GM12878 (cell line): ENCODE measurements around the gene ARAP1. TPM values are rescaled to one million over a fixed set of nuclear protein-coding genes. Genes with fewer than 3 reads are reported as not detected.

Experiments
- ATAC-seq: fragments of 200-7000 bp; cut with Tn5 transposase; 3 replicates; pipeline ENCODE4 v1.9.1; 2020; ENCODE audit warnings: mild to moderate bottlenecking, moderate library complexity
- BruUV-seq: library from RNA; stranded (reverse); fragments of 400-500 nt; replicated peaks from 2 replicates; lab custom pipeline; 2021; lab: Mats Ljungman, UMichigan
- CTCF ChIA-PET: fragments of 300-600 bp; sonication (Branson Sonifier 250); formaldehyde crosslinking; extraction: SDS; loops from one replicate; lab custom pipeline; 2021; ENCODE audit warnings: inconsistent platforms; lab: Yijun Ruan, JAX
- POLR2A ChIA-PET: fragments of 350-600 bp; formaldehyde crosslinking; extraction: SDS; loops from one replicate; lab custom pipeline; 2021; ENCODE audit warnings: inconsistent platforms; lab: Charles Lee
- RAD21 ChIA-PET: fragments of 300-600 bp; sonication (Branson Sonifier 250); formaldehyde crosslinking; loops from one replicate; lab custom pipeline; 2023; ENCODE audit warnings: antibody characterized with exemption; ENCODE audit not compliant: unreplicated experiment; lab: Charles Lee
- SMC1A ChIA-PET: fragments of 300-600 bp; sonication (Branson Sonifier 250); formaldehyde crosslinking; loops from one replicate; lab custom pipeline; 2023; ENCODE audit not compliant: unreplicated experiment, uncharacterized antibody; lab: Charles Lee
- DNase-seq: peaks from one replicate; pipeline ENCODE4 v3.0.0-alpha.2; 2011; ENCODE audit warnings: low read depth, low spot score
- FAIRE-seq: peaks from 3 replicates; lab custom pipeline; 2011; peaks lifted over from hg19 to GRCh38; lab: Jason Lieb, UNC
- H2AFZ ChIP-seq: 2 replicates; pipeline ENCODE4 v1.6.0; 2011; ENCODE audit warnings: low read depth, low read length, control low read depth; ENCODE audit not compliant: control insufficient read depth
- H3K27ac ChIP-seq: 2 replicates; pipeline ENCODE4 v1.5.1; 2011; ENCODE audit warnings: control low read depth; ENCODE audit not compliant: control insufficient read depth, insufficient read depth
- H3K27me3 ChIP-seq, 2 experiments: replicated peaks in 1 of 2; 2 replicates each; pipeline versions ENCODE4 v1.6.0 to v1.6.1; 2011; ENCODE audit warnings: low read length in 1 of 2; ENCODE audit not compliant: control insufficient read depth in 2 of 2, insufficient read depth in 2 of 2
- H3K36me3 ChIP-seq, 2 experiments: 2 replicates each; pipeline ENCODE4 v1.5.1; 2011; ENCODE audit warnings: low read length in 1 of 2; ENCODE audit not compliant: control insufficient read depth in 2 of 2, insufficient read depth in 2 of 2
- H3K4me1 ChIP-seq: 2 replicates; pipeline ENCODE4 v1.6.1; 2011; ENCODE audit warnings: mild to moderate bottlenecking, low read length, moderate library complexity, mixed read lengths; ENCODE audit not compliant: control insufficient read depth, insufficient read depth
- H3K4me2 ChIP-seq: 2 replicates; pipeline ENCODE4 v1.6.0; 2011; ENCODE audit warnings: control low read depth; ENCODE audit not compliant: control insufficient read depth, insufficient read depth
- H3K4me3 ChIP-seq: fragments of 200-600 bp; sonication (generic); 2 replicates; pipeline ENCODE4 v1.5.1; 2016
- H3K79me2 ChIP-seq: 2 replicates; pipeline ENCODE4 v1.6.0; 2011; ENCODE audit warnings: low read length; ENCODE audit not compliant: control insufficient read depth, insufficient read depth
- H3K9ac ChIP-seq: 2 replicates; pipeline ENCODE4 v1.8.0; 2011; ENCODE audit warnings: low read length, control low read depth, mixed read lengths; ENCODE audit not compliant: control insufficient read depth, insufficient read depth
- H3K9me3 ChIP-seq: replicated peaks from 3 replicates; pipeline ENCODE4 v1.5.1; 2011; ENCODE audit warnings: mild to moderate bottlenecking, low read length; ENCODE audit not compliant: control insufficient read depth, insufficient read depth
- H4K20me1 ChIP-seq: 2 replicates; pipeline ENCODE4 v1.6.0; 2011; ENCODE audit not compliant: control insufficient read depth, insufficient read depth
- JUND ChIP-seq: IDR thresholded peaks from 2 replicates; pipeline ENCODE4 v1.6.1; 2012; ENCODE audit warnings: low read depth, mild to moderate bottlenecking, low read length, improper control_type of control experiment, moderate library complexity
- KDM1A ChIP-seq: fragments of 200-600 bp; sonication (generic); IDR thresholded peaks from 2 replicates; pipeline ENCODE4 v1.6.1; 2016; ENCODE audit warnings: borderline replicate concordance
- LARP7 ChIP-seq: fragments of 450-650 bp; IDR thresholded peaks from 2 replicates; pipeline ENCODE4 v1.6.1; 2017; ENCODE audit warnings: mild to moderate bottlenecking
- NFIC ChIP-seq: IDR thresholded peaks from 2 replicates; pipeline ENCODE4 v1.6.1; 2012; ENCODE audit warnings: low read depth, mild to moderate bottlenecking, inconsistent platforms, low read length, moderate library complexity
- NR2F1 ChIP-seq: fragments of 450-650 bp; conservative IDR thresholded peaks from 2 replicates; pipeline ENCODE4 v1.6.1; 2017; ENCODE audit warnings: mild to moderate bottlenecking
- PML ChIP-seq: IDR thresholded peaks from 2 replicates; pipeline ENCODE4 v1.6.1; 2012; ENCODE audit warnings: low read length, inconsistent platforms
- TARDBP ChIP-seq: IDR thresholded peaks from 2 replicates; pipeline ENCODE4 v1.6.1; 2016; ENCODE audit warnings: borderline replicate concordance
- WGBS: methylation state at CpG from one replicate; pipeline ENCODE4 v1.1.6; 2016; ENCODE audit warnings: low lambda C conversion rate; ENCODE audit not compliant: insufficient replicate concordance, insufficient coverage; ENCODE audit errors: missing lambda C conversion rate; 5-methylcytosine and 5-hydroxymethylcytosine counted together
- in situ Hi-C: fragments of 300-500 bp; cut with MboI; formaldehyde crosslinking; loops from 9 replicates; pipeline ENCODE4 v1.14.3; 2018; ENCODE audit warnings: mixed read lengths
- intact Hi-C: fragments of 100-400 bp; cut with micrococcal nuclease; formaldehyde crosslinking; loops from one replicate; pipeline ENCODE4 v1.14.2; 2022; ENCODE audit not compliant: unreplicated experiment
- polyA plus RNA-seq, 11 experiments: library from polyadenylated mRNA; depleted of rRNA in 4 of 11; unstranded in 6 of 11; stranded (reverse) in 5 of 11; fragments of >200 nt; fragmentation: Nextera tagmentation in 4 of 11; fragmentation: Illumina TruSeq in 1 of 11; extraction: Ambion mirVana in 4 of 11; extraction: Trizol in 1 of 11; gene quantifications; 1 replicate in 1 of 11; 2 replicates in 10 of 11; pipeline versions ENCODE4 v1.2.1 to v1.2.3, GENCODE V29; 2011 to 2016; ENCODE audit warnings: inconsistent platforms in 2 of 11, missing spikeins in 2 of 11, low read depth in 1 of 11
- total RNA-seq, 4 experiments: library from RNA; depleted of rRNA in 3 of 4; stranded (reverse); fragments of >200 nt in 3 of 4; fragmentation: Illumina TruSeq in 1 of 4; extraction: Trizol in 1 of 4; gene quantifications; 2 replicates each; pipeline versions ENCODE4 v1.2.1 to v1.2.3, GENCODE V29; 2013 to 2021

The ARAP1 gene
- total and polyA plus RNA-seq, 10 of the 15 experiments (the other 5 are each of a cell fraction or from before 2014, with no cell fraction given), result 0.55 to 102 (median 51.0) TPM

DNA sequence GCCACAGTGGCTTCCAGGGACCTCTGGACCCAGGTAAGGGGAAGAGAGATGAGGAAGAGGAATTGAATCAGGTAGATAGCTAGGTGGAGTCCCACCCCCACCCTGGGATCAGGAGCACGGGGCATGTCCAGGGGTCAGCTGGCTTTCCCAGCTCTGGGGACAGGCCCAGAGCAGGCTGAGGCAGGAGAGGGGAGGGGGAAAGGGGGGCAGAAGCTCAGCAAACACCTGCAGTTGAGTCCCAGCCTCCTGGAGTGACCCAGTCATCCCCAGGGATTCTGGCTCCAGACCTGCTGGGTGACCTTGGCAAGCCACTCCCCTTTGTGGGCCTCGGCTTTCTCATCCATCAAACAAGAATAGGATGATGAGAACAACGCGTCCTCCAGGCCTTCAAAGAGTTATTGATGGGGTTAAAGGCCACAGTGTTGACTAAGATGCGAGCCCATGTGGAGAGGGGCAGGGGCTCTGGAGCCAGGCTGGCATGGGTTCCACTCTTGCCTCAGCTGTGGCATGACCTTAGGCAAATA is 25.6 kb upstream of the ARAP1 start:
- in situ Hi-C loops, result no loop called here
- SMC1A ChIA-PET, result interaction anchor here (1.6 kb wide), 1 partner anchor 36 kb away, joined by 3 read pairs; no protein-coding TSS in a partner anchor

DNA sequence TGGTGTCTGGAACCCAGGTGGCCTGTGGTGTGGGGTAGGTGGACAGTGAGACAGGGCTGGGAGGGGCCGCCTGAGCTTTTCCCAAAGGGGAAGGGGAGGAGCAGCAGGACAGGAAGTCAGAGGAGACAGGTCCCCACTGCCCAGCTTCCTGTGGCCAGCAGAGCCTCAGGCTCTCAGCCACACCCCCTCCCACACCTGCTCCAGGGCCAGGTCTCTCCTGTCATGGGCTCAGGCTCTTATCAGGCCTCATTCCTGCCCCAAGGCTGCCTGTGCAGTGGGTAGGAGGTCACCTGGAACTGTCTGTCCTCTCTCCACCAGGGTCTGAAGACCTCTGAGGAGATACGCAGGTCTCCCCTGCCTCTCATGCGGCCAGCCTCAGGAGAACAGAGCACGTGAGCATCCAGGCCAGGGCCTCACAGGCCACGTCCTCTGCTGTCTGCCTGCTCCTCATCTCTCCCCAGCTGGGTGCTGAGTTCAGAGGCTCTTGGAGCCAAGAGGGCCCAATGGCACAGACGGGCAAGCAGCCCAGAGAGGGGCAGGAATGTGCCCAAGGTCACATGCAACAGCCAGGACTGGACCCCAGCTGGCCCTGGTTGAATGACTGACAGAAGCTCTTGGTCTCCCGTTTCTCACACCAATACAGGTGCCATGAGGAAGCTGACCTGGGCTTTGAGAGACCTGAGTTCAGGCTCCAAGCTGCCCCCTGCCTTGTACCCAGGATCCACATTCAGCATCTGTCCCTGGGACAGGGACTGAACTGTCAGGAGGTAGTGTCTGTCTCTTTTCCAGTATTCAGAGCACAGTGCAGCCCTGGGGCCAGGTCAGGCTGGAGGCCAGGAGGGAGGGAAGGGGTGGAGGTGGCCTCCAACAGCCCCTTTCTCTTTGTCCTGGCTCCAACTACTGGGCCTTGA is 24.9 kb upstream of the ARAP1 start:
- no peak for TF ChIP-seq JUND
- TF ChIP-seq PML, result no peak
- no peak for TF ChIP-seq KDM1A
- no peak for TF ChIP-seq TARDBP
- H4K20me1 ChIP-seq, result no peaks in the 10 kb centered on the region
- POLR2A ChIA-PET, result no interaction called here
- peaks cover 5% of the 10 kb centered on the region for H3K4me1 ChIP-seq
- 47% methylated on average over 7 of the region's 7 CpGs for WGBS
- no TSS peak for BruUV-seq
- H3K4me3 ChIP-seq, result no peak overlapping the region
- no peaks in the 10 kb centered on the region for H3K9me3 ChIP-seq
- no peak for DNase-seq
- no peak overlapping the region for H3K9ac ChIP-seq
- in situ Hi-C loops, result no loop called here
- SMC1A ChIA-PET, result interaction anchor here (0.9 to 1.6 kb wide), 3 partner anchors 16 to 646 kb away, joined by 3 read pairs; no protein-coding TSS in a partner anchor
- H3K4me2 ChIP-seq, result no peak overlapping the region
- FAIRE-seq, result no peak
- H3K27ac ChIP-seq, result no peak overlapping the region
- CTCF ChIA-PET, result interaction anchor here (0.6 to 8.2 kb wide), 4 partner anchors 14 to 52 kb away, joined by 4 to 65 read pairs (median 6); partner anchors contain the start of gene STARD10
- no peaks in the 10 kb centered on the region for H3K27me3 ChIP-seq
- no peaks in the 10 kb centered on the region for H3K36me3 ChIP-seq
- no peaks in the 10 kb centered on the region for H3K79me2 ChIP-seq
- H2AFZ ChIP-seq, result no peak overlapping the region
- intact Hi-C loops, result no loop called here
- 0 out of 3 replicates have a peak, but pooled peaks have one; percentile 5 for ATAC-seq
- RAD21 ChIA-PET, result interaction anchor here (1.0 to 1.5 kb wide), 2 partner anchors 16 to 52 kb away, joined by 3 to 6 read pairs; no protein-coding TSS in a partner anchor

More for the DNA sequence above, 25.6 kb upstream of the ARAP1 start:
- DNase-seq (no peak), FAIRE-seq (no peak), ATAC-seq (no peak)
- 87% methylated on average over 5 of the region's 5 CpGs for WGBS
- Histone ChIP-seq H3K27me3 (no peaks in the 10 kb centered on the region), H4K20me1 (no peaks in the 10 kb centered on the region), H3K4me2 (no peak overlapping the region), H3K27ac (no peak overlapping the region), H3K9ac (no peak overlapping the region), H3K4me3 (no peak overlapping the region), H3K36me3 (no peaks in the 10 kb centered on the region), H3K79me2 (no peaks in the 10 kb centered on the region), H3K4me1 (peaks cover 8% of the 10 kb centered on the region), H3K9me3 (no peaks in the 10 kb centered on the region), H2AFZ (no peak overlapping the region)
- POLR2A ChIA-PET, result interaction anchor here (0.7 kb wide), 1 partner anchor 47 kb away, joined by 3 read pairs; no protein-coding TSS in a partner anchor
- TF ChIP-seq LARP7 (no peak), PML (no peak), NR2F1 (no peak), NFIC (no peak)
- intact Hi-C loops, result no loop called here
- RAD21 ChIA-PET, result interaction anchor here (1.5 to 1.8 kb wide), 2 partner anchors 15 to 53 kb away, joined by 4 to 6 read pairs; no protein-coding TSS in a partner anchor
- no TSS peak for BruUV-seq
- CTCF ChIA-PET, result interaction anchor here (2.1 to 8.2 kb wide), 2 partner anchors 16 to 53 kb away, joined by 6 to 65 read pairs; partner anchors contain the start of gene STARD10
